GM04504 (cell line): ENCODE results near the gene PIAS1.
A peak's percentile ranks its signal among the peaks of the same experiment; 100 is the strongest.
"Not testable (repeated sequence)": the region's sequence is repeated elsewhere in the genome, so short reads cannot be mapped to it uniquely, and the experiment has no call there.

Source experiments
- DNase-seq: peaks from one replicate; pipeline ENCODE4 v3.0.0-alpha.2; 2012; ENCODE audit warnings: low read depth

Gene PIAS1

DNA sequence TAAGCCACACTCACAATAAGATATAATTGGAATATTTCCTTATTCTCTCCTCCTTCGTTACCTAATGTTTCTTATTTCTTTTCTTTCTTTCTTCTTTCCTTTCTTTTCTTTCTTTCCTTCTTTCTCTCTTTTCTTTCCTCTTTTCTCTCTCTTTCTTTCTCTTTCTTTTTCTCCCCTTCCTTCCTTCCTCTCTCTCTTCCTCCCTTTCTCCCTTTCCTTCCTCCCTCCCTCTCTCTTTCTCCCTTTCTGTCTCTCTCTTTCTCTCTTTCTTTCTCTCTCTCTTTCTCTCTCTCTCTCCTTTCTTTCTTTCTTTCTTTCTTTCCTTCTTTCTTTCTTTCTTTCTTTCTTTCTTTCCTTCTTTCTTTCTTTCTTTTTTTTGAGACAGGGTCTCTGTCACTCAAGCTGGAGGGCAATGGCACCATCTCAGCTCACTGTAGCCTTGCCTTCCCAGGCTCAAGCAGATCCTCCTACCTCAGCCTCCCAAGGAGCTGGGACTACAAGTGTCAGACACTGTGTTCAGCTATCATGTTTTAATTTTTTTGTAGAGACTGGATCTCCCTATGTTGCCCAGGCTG is 19.3 kb upstream of the PIAS1 start:
- no peak for DNase-seq

DNA sequence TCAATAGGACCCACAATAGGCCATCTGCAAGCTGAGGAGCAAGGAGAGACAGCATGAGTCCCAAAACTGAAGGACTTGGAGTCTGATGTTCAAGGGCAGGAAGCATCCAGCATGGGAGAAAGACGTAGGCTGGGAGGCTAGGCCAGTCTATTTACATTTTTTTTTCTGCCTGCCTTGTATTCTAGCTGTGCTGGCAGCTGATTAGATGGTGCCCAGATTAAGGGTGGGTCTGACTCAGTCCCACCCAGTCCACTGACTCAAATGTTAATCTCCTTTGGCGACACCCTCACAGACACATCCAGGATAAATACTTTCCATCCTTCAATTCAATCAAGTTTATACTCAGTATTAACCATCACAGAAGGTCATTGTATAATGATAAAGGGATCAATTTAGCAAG is 15.9 kb upstream of the PIAS1 start:
- DNase-seq = no peak

- DNase-seq = no peak
Measured at GRCh38 chr15:68040144-68040543, 14.0 kb upstream of the PIAS1 start.

DNA sequence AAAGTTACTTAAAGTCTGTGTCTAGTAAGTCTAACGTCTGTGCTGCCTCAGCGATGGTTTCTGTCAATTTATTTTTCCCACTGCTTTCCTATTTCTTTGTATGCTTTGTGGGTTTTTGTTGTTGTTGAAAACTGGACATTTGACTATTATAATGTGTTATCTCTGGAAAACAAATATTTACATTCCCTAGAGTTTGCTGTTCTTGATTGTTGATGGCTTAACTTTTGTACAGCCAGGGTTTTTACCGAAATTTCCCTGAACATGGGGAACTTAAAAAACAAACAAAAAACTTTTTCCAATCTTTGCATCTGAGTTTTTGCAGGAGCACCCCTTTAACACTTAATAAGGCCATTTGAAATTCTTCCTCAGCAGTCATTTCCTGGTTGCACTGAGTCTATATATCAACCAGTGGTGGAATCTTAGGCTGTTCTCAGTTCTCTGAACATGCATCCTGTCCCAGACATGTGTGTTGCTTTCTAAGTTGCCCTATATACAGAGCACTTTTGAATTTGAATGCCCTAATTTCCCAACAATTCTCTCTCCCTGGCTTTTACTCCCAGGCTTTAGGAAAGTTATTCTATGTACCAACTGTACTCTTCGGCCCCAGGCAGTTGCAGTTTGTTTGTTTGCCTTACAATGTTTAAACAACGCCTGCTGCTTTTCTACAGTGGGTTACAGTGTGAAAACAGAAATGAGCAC is 11.8 kb upstream of the PIAS1 start:
- DNase-seq = no peak

DNA sequence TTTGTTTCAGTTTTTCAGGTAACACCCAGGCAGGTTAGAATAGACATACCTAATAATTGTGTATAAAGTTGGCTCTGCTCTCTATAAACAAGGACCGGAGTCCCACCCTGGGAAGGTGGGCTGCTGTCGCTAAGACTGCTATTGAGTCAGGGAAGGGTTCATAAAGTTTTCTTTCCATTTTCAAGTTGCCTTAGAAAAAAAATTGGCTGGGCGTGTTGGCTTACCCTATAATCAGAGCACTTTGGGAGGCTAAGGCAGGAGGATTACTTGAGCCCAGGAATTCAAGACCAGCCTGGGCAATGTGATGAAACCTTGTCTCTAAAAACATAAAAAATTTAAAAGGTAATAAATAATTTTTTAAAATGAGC is 11.3 kb upstream of the PIAS1 start:
- DNase-seq = no peak

DNA sequence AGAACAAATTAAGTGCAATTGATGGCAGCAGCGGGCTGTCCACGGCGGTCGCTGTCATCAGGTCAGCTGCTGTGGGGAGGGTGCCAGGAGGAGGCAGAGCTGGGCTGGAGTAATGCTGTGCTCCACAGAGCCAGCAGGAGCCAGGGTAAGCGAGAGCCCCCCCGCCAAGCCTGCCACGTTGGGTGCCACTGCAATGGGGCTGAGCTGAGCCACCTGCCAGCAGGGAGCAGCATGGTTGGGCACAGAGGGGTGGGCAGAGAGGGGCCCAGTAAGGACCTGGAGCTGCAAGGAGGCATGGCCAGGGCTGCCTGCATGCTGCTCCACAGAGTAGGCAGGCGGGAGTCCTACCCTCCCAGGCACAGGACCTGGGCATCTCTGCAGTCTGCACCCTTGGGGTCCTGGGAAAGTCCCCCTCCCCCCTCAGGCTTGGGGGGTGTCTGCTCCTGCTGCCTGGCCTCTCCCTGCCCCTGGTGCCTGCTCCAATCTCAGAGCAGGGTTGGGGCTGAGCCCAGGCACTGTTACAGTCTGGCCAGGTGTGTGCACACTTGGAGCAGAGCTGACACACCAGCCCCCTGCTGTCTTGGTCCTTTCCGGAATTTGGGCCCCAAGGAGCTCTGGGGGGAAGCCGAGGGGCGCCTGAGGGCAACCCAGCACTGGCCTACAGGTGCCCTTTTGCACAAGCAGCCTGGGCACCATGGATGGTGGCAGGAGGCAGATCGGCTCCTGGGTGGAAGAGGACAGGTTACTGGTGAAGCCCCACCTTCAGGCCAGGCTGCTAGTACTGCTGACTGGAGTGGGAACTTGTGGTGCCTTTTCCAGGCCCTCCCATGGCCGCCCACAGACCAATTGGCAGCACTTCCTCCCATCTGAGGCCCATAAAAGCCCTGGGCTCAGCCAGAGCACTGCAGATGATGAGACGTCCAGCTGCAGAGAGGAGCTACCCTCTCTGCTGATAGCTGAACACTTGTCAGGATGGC is 8.5 kb upstream of the PIAS1 start:
- DNase-seq = no peak

DNA sequence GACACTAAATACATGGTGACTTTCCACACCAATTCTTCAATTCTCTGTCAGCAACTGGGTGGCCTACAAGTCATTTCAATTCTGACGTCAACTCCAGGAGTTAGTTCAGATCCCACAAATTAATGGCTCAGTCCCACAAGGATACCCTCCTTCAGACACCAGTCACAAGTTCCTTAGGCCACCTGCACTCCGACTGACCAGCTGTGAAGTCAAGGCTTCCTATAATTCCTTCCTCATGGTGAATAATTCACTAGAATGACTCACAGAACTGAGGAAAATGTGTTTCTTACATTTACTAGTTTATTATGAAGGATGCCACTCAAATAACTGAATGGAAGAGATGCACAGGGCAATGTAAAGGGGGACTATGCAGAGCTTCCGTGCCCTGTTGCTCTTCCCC is 6.3 kb upstream of the PIAS1 start:
- no peak for DNase-seq

GRCh38 chr15:68051109-68051508 is 3.0 kb upstream of the PIAS1 start:
- DNase-seq = no peak

- DNase-seq = no peak
Measured at GRCh38 chr15:68051907-68052306, 2.2 kb upstream of the PIAS1 start.

- DNase-seq = no peak
Measured at GRCh38 chr15:68052431-68052830, 1.7 kb upstream of the PIAS1 start.

DNA sequence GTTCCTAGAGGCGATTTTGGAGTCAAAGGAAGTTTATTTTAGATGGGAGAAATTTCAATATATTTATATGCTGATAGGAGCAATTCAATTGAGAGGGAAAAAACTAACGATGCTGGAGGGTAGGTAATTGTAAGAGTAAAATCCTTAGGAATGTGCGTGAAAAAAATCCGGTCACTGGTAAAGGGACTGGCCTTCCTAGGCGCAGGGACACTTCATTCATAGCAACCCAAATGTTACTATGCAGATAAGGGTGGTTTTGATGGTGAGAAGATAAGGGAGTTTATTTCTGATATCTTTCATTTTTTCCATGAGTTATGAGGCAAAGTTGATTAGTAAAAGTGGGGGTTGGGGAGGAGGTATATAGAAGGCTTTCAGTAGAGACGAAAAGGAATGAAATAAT is 1.1 kb upstream of the PIAS1 start:
- no peak for DNase-seq

DNA sequence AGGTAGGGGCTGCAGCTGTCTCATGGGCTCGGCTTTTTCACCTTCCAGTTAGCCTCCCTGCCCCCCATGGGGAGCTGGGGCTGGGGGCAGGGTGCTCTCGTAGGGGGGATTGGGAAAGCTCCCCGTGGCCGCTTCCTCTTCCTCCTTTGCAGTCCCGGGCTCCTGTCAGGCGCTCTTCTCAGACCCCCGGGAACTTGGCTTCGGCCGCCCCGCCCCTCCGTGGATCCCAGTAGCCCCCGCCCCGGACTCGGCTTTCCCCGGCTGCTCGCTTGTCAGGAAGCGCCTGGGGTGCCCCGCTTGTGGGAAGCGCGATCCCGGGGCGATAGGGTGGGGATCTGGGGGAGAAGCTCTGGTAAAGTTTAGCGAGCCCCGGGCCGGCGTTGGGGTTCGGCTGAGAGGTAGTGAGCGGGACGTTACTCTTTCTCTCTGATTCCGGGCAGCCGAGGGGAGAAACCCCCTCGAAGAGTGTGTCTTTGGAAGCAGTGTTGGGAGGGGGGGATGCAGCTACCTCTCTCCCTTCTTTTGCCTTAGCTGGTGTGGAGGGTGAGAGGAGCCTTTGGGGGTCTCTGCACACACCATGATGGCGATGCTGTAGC is 611 bp downstream of the PIAS1 start:
- DNase-seq = peak; percentile 2

GRCh38 chr15:68055224-68055705 is 1.1 kb downstream of the PIAS1 start:
- DNase-seq = peak; percentile 19

DNA sequence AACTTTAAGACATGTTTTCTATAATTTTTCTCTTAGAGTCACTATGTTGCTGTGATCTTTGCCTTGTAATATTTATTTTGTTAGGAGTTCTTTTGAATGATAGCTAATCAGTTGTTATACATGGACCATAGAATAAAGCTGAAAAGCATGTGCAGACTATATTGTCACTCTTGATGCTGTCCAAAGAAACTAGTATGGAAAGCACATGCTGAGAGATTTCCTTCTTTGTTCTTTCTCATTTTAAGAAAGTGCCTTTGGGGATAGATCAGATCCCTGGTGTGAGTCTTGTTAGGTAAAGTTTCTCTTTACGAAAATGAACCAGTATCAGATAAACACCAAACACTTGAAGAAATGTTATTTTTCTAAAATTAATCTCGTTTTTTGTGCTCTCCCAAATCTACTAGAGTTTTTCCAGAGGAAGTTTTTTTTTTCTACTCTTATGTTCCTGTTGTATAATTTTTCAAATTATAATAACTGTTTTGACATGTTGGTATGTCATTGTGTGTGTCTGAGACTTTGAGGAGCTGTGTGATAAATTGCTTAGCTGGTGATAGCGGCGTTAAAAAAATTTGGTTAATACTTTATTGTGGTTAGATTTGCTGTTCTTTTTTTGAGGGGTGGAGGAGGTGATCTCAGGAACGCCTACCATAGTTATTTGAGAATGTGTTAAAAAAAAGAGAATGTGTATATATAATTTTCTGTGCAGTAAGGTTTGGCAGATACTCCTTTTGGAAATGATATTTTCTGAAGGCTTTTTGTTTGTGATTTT is 2.2 kb downstream of the PIAS1 start:
- DNase-seq = no peak

DNA sequence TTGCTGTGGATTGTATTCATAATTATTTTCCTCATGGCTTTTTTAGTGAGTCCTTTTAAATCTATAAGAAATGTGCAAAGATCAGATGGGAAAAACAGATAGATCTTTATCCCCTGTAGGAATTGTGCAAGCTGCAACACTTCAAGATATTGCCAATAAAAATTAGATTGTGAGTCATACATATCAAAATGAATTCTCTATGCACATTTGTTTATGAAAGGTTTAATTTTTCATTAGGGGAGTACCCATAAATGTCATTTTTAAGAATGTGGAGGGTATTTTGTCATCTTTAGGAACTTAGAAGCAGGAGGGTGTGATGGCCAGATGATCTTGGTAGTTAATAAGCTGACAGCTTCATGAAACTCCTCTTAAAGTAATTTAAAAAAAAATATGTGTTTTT is 2.9 kb downstream of the PIAS1 start:
- DNase-seq = no peak

DNA sequence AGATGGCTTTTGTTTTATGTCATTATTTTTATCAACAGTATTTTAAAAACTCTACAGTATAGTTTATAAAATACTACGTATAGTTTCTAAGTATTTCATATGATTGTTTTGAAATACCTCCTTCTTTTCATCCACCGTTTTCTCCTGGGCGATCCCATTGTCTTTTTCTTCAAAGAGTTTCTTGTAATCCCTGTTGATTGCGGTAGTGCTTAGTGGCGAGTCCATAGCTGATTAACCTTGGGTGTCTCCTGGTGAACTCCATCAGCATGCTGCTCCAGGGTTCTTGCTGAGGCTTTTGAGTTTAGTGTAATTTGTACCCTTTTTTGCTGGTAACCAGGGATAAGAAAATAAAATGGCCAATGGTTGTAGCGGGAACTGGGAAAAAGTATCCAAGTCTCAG is 3.6 kb downstream of the PIAS1 start:
- no peak for DNase-seq

- not testable (repeated sequence) for DNase-seq
Measured at GRCh38 chr15:68058970-68059369, 4.9 kb downstream of the PIAS1 start.

DNA sequence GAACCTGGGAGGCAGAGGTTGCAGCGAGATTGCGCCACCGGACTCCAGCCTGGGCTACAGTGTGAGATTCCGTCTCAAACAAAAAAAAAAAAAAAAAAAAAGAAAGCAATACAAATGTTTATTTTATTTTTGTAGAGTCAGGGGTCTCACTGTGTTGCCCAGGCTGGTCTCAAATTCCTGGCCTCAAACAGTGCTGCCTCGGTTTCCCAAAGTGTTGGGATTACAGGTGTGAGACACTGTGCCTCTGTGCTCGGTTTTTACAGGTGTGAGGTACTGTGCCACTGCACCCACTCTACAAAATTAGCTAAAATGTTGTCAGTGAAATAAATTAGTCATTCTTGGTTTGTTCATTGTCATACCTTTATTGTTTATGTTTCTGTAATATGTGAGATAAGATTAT is 5.5 kb downstream of the PIAS1 start:
- DNase-seq = no peak

DNA sequence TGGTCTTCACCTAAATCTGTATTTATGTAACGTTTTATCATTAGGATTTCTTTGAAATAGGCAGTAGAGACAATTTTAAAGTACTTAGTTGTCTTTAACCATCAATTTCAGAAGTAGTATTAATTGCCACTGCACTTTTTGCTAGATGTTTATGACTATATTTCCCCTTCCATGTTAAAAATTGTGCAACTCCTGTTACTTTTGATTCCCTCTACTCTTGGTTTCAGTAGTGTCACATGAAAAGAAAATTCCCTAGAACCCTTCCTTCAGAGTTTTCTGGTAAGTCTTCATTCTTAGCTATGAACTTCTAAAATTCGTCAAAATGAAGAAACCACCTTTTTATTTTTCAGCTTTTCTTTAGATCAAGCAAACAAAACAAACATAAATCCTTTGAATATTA is 7.1 kb downstream of the PIAS1 start:
- DNase-seq = no peak

GRCh38 chr15:68061602-68062001 is 7.5 kb downstream of the PIAS1 start:
- DNase-seq = no peak

DNA sequence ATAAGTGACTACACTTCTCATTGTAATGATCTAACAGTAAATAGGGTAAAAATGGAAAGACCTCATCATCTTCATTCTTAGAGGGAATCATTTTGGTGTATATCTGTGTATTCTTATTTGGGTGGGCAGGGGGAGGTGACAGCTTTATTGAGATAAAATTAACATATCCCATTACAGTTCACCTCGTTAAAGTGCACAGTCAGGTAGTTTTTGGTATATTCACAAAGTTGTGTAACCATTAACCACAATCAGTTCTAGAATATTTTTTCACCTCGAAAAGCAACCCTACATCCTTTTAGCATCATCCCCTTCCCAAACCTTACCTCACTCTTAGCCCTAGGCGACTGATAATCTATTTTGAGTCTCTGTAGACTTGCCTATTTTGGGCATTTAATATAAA is 8.1 kb downstream of the PIAS1 start:
- DNase-seq = no peak

DNA sequence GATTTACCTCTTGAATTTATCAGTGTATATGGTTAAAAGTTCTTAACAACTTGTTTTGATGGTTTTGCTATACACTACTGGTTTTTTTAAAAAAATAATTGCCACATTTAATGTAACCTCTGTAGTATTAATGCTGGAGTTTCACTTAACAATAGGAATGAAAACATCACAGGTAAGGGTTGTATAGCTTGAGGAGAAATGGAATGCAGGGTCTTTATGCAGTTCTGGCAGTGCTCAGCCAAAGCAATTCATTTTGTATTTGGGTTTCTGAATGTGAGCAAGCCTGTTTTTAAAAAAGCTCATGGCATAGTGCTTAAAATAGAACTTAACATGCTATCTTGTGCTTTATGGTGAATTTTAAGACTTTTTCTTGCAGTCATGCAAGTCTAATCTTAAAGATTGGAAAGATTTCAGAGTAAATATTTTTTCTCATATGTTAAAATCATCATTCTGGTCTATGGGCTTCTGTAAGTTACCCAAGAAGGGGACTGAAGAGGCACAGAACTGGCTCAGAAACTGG is 8.9 kb downstream of the PIAS1 start:
- no peak for DNase-seq
